CD14-positive monocyte (primary cell): ENCODE measurements around the gene TCAF2. TPM values are rescaled to one million over a fixed set of nuclear protein-coding genes. Genes with fewer than 3 reads are reported as not detected.
"Not testable (repeated sequence)": the region's sequence is repeated elsewhere in the genome, so short reads cannot be mapped to it uniquely, and the experiment has no call there.

Experiments
- DNase-seq, 3 donors: peaks; one replicate each; pipeline ENCODE4 v3.0.0-alpha.2; 2011 to 2022
- H2AFZ ChIP-seq: 2 replicates; pipeline ENCODE4 v1.6.0; 2012; ENCODE audit warnings: mild to moderate bottlenecking, low read depth, low read length, inconsistent platforms; ENCODE audit not compliant: insufficient read depth, poor library complexity, severe bottlenecking
- H3K27ac ChIP-seq, 2 donors: 1 replicate in 1 of 2; 2 replicates in 1 of 2; pipeline ENCODE4 v1.5.1; 2012 to 2013; ENCODE audit warnings: low read length in 2 of 2, control low read depth in 1 of 2, inconsistent platforms in 1 of 2, low read depth in 1 of 2, mild to moderate bottlenecking in 1 of 2
- H3K27me3 ChIP-seq, 2 donors: one replicate each; pipeline versions ENCODE4 v1.6.0 to v1.6.1; 2011 to 2013; ENCODE audit warnings: low read length in 2 of 2; ENCODE audit not compliant: control insufficient read depth in 2 of 2, insufficient read depth in 2 of 2
- H3K36me3 ChIP-seq, 2 donors: replicated peaks in 1 of 2; 1 replicate in 1 of 2; 2 replicates in 1 of 2; pipeline versions ENCODE4 v1.5.1 to v1.6.1; 2012 to 2013; ENCODE audit warnings: low read length in 2 of 2, control low read depth in 1 of 2, inconsistent platforms in 1 of 2, mild to moderate bottlenecking in 1 of 2; ENCODE audit not compliant: insufficient read depth in 2 of 2, control insufficient read depth in 1 of 2
- H3K4me1 ChIP-seq, 2 donors: 1 replicate in 1 of 2; 2 replicates in 1 of 2; pipeline versions ENCODE4 v1.5.1 to v1.6.1; 2012 to 2013; ENCODE audit warnings: low read length in 2 of 2, control low read depth in 1 of 2, inconsistent platforms in 1 of 2, mild to moderate bottlenecking in 1 of 2, moderate library complexity in 1 of 2; ENCODE audit not compliant: insufficient read depth in 2 of 2, control insufficient read depth in 1 of 2
- H3K4me2 ChIP-seq: replicated peaks from 2 replicates; pipeline ENCODE3; 2012; ENCODE audit warnings: low read length, moderate library complexity, mild to moderate bottlenecking; ENCODE audit not compliant: poor library complexity, severe bottlenecking; ENCODE audit errors: extremely low read depth
- H3K4me3 ChIP-seq, 3 experiments: fragments of 200-600 bp in 1 of 3; sonication (generic) in 1 of 3; replicated peaks in 1 of 3; 1 replicate in 2 of 3; 2 replicates in 1 of 3; pipeline ENCODE4 v1.5.1; 2011 to 2013; ENCODE audit warnings: low read length in 3 of 3, mild to moderate bottlenecking in 3 of 3, control low read depth in 2 of 3, low read depth in 2 of 3, inconsistent platforms in 1 of 3, moderate library complexity in 1 of 3
- H3K79me2 ChIP-seq: 2 replicates; pipeline ENCODE4 v1.6.0; 2012; ENCODE audit warnings: mild to moderate bottlenecking, control low read depth, inconsistent platforms, low read length, moderate library complexity; ENCODE audit not compliant: insufficient read depth
- H3K9ac ChIP-seq: 2 replicates; pipeline ENCODE4 v1.6.0; 2017; ENCODE audit warnings: low read length, mild to moderate bottlenecking; ENCODE audit not compliant: insufficient read depth, poor library complexity, severe bottlenecking
- H3K9me3 ChIP-seq, 2 donors: replicated peaks in 1 of 2; 1 replicate in 1 of 2; 2 replicates in 1 of 2; pipeline versions ENCODE4 v1.5.1 to v1.6.1; 2012 to 2013; ENCODE audit warnings: low read length in 2 of 2, control low read depth in 1 of 2; ENCODE audit not compliant: control insufficient read depth in 1 of 2, insufficient read depth in 1 of 2
- H4K20me1 ChIP-seq: 2 replicates; pipeline ENCODE4 v1.6.0; 2012; ENCODE audit warnings: mild to moderate bottlenecking, low read length, control low read depth, moderate library complexity; ENCODE audit not compliant: insufficient read depth
- H3K27ac Mint-ChIP-seq, 7 donors: one replicate each; pipeline ENCODE4 v1.8.0; 2020; ENCODE audit warnings: mild to moderate bottlenecking in 7 of 7, mixed read lengths in 7 of 7, moderate library complexity in 6 of 7, inconsistent platforms in 2 of 7
- H3K27me3 Mint-ChIP-seq, 3 donors: one replicate each; pipeline ENCODE4 v1.8.0; 2021 to 2022; ENCODE audit warnings: low read depth in 3 of 3, mild to moderate bottlenecking in 3 of 3, mixed read lengths in 3 of 3, moderate library complexity in 3 of 3, inconsistent platforms in 1 of 3
- H3K36me3 Mint-ChIP-seq, 2 donors: one replicate each; pipeline ENCODE4 v1.8.0; 2020; ENCODE audit warnings: mixed read lengths in 2 of 2, inconsistent platforms in 1 of 2, mild to moderate bottlenecking in 1 of 2
- H3K4me1 Mint-ChIP-seq: one replicate; pipeline ENCODE4 v1.8.0; 2020; ENCODE audit warnings: mild to moderate bottlenecking, mixed read lengths
- H3K4me3 Mint-ChIP-seq, 2 donors: one replicate each; pipeline ENCODE4 v1.8.0; 2020; ENCODE audit warnings: mild to moderate bottlenecking in 2 of 2, mixed read lengths in 2 of 2, moderate library complexity in 1 of 2
- H3K9me3 Mint-ChIP-seq, 7 donors: one replicate each; pipeline ENCODE4 v1.8.0; 2020 to 2022; ENCODE audit warnings: mixed read lengths in 7 of 7, mild to moderate bottlenecking in 6 of 7, moderate library complexity in 6 of 7, inconsistent platforms in 2 of 7
- WGBS: methylation state at CpG from one replicate; pipeline ENCODE4 v1.1.5; 2013; ENCODE audit warnings: missing lambda C conversion rate; ENCODE audit not compliant: insufficient coverage; 5-methylcytosine and 5-hydroxymethylcytosine counted together
- intact Hi-C, 2 donors: fragments of 100-400 bp; cut with micrococcal nuclease; formaldehyde crosslinking; loops; one replicate each; pipeline versions ENCODE4 v1.15.0 to v1.15.1; 2023
- polyA plus RNA-seq, 3 donors: library from polyadenylated mRNA; depleted of rRNA in 1 of 3; unstranded in 2 of 3; stranded (reverse) in 1 of 3; fragments of 300-500 nt in 2 of 3; fragments of >200 nt in 1 of 3; fragmentation: Illumina TruSeq in 2 of 3; gene quantifications; 1 replicate in 2 of 3; 2 replicates in 1 of 3; pipeline ENCODE4 v1.2.3, GENCODE V29; 2012 to 2021

Gene TCAF2
- polyA plus RNA-seq, 3 donors: 0.10 to 0.97 (median 0.44) TPM

GRCh38 chr7:143598086-143598485 lies 22.7 kb upstream of the TCAF2 start:
- H3K4me2 ChIP-seq, H3K4me3 Mint-ChIP-seq, H3K27ac ChIP-seq, H3K79me2 ChIP-seq, H3K9me3 ChIP-seq, H3K36me3 ChIP-seq, H2AFZ ChIP-seq, H3K4me1 ChIP-seq, H3K9ac ChIP-seq, H4K20me1 ChIP-seq, H3K4me1 Mint-ChIP-seq, intact Hi-C loops, H3K36me3 Mint-ChIP-seq, H3K4me3 ChIP-seq, H3K9me3 Mint-ChIP-seq, H3K27me3 Mint-ChIP-seq, DNase-seq, H3K27me3 ChIP-seq, H3K27ac Mint-ChIP-seq: not testable (repeated sequence)
- WGBS: no CpG with 5 or more reads among the region's 11 CpGs

- H2AFZ ChIP-seq, H3K4me3 Mint-ChIP-seq, H3K27ac ChIP-seq, H3K36me3 ChIP-seq, H3K4me3 ChIP-seq, intact Hi-C loops, DNase-seq, H3K9me3 Mint-ChIP-seq, H3K27me3 Mint-ChIP-seq, H3K36me3 Mint-ChIP-seq, H3K9me3 ChIP-seq, H3K79me2 ChIP-seq, H3K27ac Mint-ChIP-seq, H3K9ac ChIP-seq, H4K20me1 ChIP-seq, H3K27me3 ChIP-seq, H3K4me1 Mint-ChIP-seq, H3K4me1 ChIP-seq, H3K4me2 ChIP-seq: not testable (repeated sequence)
- WGBS: no CpG with 5 or more reads among the region's 2 CpGs
These were observed 17.2 kb upstream of the TCAF2 start for GRCh38 chr7:143603549-143603948.

GRCh38 chr7:143606088-143606487 lies 14.7 kb upstream of the TCAF2 start:
- H3K27ac ChIP-seq, H3K9me3 Mint-ChIP-seq, H3K9ac ChIP-seq, H3K4me2 ChIP-seq, H4K20me1 ChIP-seq, H3K36me3 Mint-ChIP-seq, intact Hi-C loops, H3K9me3 ChIP-seq, H3K4me3 Mint-ChIP-seq, H3K27me3 Mint-ChIP-seq, H3K27ac Mint-ChIP-seq, H2AFZ ChIP-seq, H3K4me1 ChIP-seq, H3K36me3 ChIP-seq, H3K4me3 ChIP-seq, H3K4me1 Mint-ChIP-seq, H3K79me2 ChIP-seq, DNase-seq, H3K27me3 ChIP-seq: not testable (repeated sequence)
- no CpG with 5 or more reads among the region's 1 CpG for WGBS

- H3K9me3 Mint-ChIP-seq, intact Hi-C loops, H3K27me3 Mint-ChIP-seq, H3K4me1 ChIP-seq, H4K20me1 ChIP-seq, H3K4me2 ChIP-seq, DNase-seq, H3K9me3 ChIP-seq, H3K4me3 Mint-ChIP-seq, H3K36me3 ChIP-seq, H2AFZ ChIP-seq, H3K4me1 Mint-ChIP-seq, H3K79me2 ChIP-seq, H3K27ac Mint-ChIP-seq, H3K9ac ChIP-seq, H3K27ac ChIP-seq, H3K4me3 ChIP-seq, H3K27me3 ChIP-seq, H3K36me3 Mint-ChIP-seq: not testable (repeated sequence)
- WGBS: no CpG with 5 or more reads among the region's 6 CpGs
These were observed 5.2 kb upstream of the TCAF2 start for GRCh38 chr7:143615545-143615944.
